ENCODE measurements around the gene COL9A3.
"Not testable (repeated sequence)": the region's sequence is repeated elsewhere in the genome, so short reads cannot be mapped to it uniquely, and the experiment has no call there.

The COL9A3 gene

GRCh38 chr20:62844182-62844581, 27.3 kb downstream of the COL9A3 start:
- DNase-seq (ENCODE audit: low spot score) = no peak
- in situ Hi-C loops (cut with MboI; ENCODE audit: low pct_unique_long_range_greater_than_20kb, low sequenced_read_pairs, unreplicated experiment) = no loop called here
- TF ChIP-seq, protein P1, sequence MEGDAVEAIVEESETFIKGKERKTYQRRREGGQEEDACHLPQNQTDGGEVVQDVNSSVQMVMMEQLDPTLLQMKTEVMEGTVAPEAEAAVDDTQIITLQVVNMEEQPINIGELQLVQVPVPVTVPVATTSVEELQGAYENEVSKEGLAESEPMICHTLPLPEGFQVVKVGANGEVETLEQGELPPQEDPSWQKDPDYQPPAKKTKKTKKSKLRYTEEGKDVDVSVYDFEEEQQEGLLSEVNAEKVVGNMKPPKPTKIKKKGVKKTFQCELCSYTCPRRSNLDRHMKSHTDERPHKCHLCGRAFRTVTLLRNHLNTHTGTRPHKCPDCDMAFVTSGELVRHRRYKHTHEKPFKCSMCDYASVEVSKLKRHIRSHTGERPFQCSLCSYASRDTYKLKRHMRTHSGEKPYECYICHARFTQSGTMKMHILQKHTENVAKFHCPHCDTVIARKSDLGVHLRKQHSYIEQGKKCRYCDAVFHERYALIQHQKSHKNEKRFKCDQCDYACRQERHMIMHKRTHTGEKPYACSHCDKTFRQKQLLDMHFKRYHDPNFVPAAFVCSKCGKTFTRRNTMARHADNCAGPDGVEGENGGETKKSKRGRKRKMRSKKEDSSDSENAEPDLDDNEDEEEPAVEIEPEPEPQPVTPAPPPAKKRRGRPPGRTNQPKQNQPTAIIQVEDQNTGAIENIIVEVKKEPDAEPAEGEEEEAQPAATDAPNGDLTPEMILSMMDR (IDR thresholded peaks at IDR 0.05; ENCODE audit: extremely low read depth, insufficient read depth, missing control alignments) = no peak

- DNase-seq (ENCODE audit: low spot score) = no peak
- TF ChIP-seq, protein P1 (IDR thresholded peaks at IDR 0.05; ENCODE audit: extremely low read depth, insufficient read depth, missing control alignments) = no peak
- in situ Hi-C loops (cut with MboI; ENCODE audit: low pct_unique_long_range_greater_than_20kb, low sequenced_read_pairs, unreplicated experiment) = no loop called here
These were observed 28.7 kb downstream of the COL9A3 start for GRCh38 chr20:62845416-62846160.

GRCh38 chr20:62846166-62846890, 29.5 kb downstream of the COL9A3 start:
- in situ Hi-C loops (cut with MboI; ENCODE audit: low pct_unique_long_range_greater_than_20kb, low sequenced_read_pairs, unreplicated experiment) = no loop called here
- no peak for DNase-seq (ENCODE audit: low spot score)
- TF ChIP-seq, protein P1 (IDR thresholded peaks at IDR 0.05; ENCODE audit: extremely low read depth, insufficient read depth, missing control alignments) = no peak

- in situ Hi-C loops (cut with MboI; ENCODE audit: low pct_unique_long_range_greater_than_20kb, low sequenced_read_pairs, unreplicated experiment); DNase-seq (ENCODE audit: low spot score): not testable (repeated sequence)
These were observed 32.1 kb downstream of the COL9A3 start for GRCh38 chr20:62848917-62849316.

- TF ChIP-seq, protein P1 (IDR thresholded peaks at IDR 0.05; ENCODE audit: extremely low read depth, insufficient read depth, missing control alignments) = no peak
- in situ Hi-C loops (cut with MboI; ENCODE audit: low pct_unique_long_range_greater_than_20kb, low sequenced_read_pairs, unreplicated experiment) = no loop called here
- no peak for DNase-seq (ENCODE audit: low spot score)
These were observed 32.6 kb downstream of the COL9A3 start for GRCh38 chr20:62849431-62849830.

- in situ Hi-C loops (cut with MboI; ENCODE audit: low pct_unique_long_range_greater_than_20kb, low sequenced_read_pairs, unreplicated experiment) = no loop called here
- DNase-seq (ENCODE audit: low spot score) = no peak
- TF ChIP-seq, protein P1 (IDR thresholded peaks at IDR 0.05; ENCODE audit: extremely low read depth, insufficient read depth, missing control alignments) = no peak
These were observed 33.6 kb downstream of the COL9A3 start for GRCh38 chr20:62850333-62850974.

DNA sequence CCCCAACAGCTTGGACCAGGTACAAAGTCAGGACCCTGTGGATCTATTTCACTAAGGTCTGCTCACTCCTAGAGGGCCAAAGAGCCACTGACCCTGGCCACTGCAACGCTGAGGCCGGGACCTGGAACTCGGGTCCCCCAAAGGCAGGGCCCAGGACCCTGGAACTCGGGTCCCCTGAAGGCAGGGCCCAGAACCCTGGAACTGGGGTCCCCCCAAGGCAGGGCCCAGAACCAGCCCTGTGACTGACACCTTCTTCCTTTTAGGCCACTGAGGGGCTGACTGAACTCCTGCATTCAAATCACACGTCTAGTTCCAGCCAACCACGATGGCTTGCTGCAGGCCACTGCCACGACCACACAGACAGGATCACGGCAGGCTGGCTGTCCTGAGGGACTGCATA, 35.3 kb downstream of the COL9A3 start:
- TF ChIP-seq, protein P1 (IDR thresholded peaks at IDR 0.05; ENCODE audit: extremely low read depth, insufficient read depth, missing control alignments) = no peak
- in situ Hi-C loops (cut with MboI; ENCODE audit: low pct_unique_long_range_greater_than_20kb, low sequenced_read_pairs, unreplicated experiment) = no loop called here
- DNase-seq (ENCODE audit: low spot score) = no peak
